ENCODE results near the gene SLC7A4.
"Not testable (repeated sequence)": the region's sequence is repeated elsewhere in the genome, so short reads cannot be mapped to it uniquely, and the experiment has no call there.

SLC7A4 gene

GRCh38 chr22:21039158-21039557 lies 6.8 kb upstream of the SLC7A4 start:
- DNase-seq = not testable (repeated sequence)

DNA sequence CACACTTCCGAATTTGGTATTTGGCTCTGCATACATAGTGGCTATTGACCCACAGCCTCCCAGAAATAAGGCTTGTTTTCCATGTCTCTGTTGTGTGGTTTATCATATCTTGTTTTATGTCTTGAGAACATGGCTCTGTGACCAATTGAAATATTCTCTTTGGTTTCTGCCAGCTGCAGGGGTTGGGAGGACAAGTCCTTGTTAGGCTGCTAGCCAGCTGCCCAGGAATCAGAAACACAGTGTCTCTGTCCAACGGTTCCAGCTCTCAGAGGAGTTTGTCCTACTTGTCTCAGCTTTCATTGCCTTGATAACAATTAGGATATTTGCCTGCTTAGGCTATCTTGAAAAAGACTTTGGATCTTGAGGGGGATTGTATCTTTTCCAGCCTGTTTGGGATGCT lies 6.0 kb upstream of the SLC7A4 start:
- DNase-seq = no peak

- no peak for DNase-seq
These were observed 2.6 kb upstream of the SLC7A4 start for GRCh38 chr22:21034989-21035388.

- no peak for DNase-seq
These were observed 1.5 kb upstream of the SLC7A4 start for GRCh38 chr22:21033895-21034294.

GRCh38 chr22:21032868-21033688 lies 717 bp upstream of the SLC7A4 start:
- DNase-seq = no peak

GRCh38 chr22:21031545-21032036 lies 770 bp downstream of the SLC7A4 start:
- no peak for DNase-seq

- no peak for DNase-seq
These were observed 1.5 kb downstream of the SLC7A4 start for GRCh38 chr22:21030621-21031544.

GRCh38 chr22:21030032-21030431 lies 2.3 kb downstream of the SLC7A4 start:
- no peak for DNase-seq

DNA sequence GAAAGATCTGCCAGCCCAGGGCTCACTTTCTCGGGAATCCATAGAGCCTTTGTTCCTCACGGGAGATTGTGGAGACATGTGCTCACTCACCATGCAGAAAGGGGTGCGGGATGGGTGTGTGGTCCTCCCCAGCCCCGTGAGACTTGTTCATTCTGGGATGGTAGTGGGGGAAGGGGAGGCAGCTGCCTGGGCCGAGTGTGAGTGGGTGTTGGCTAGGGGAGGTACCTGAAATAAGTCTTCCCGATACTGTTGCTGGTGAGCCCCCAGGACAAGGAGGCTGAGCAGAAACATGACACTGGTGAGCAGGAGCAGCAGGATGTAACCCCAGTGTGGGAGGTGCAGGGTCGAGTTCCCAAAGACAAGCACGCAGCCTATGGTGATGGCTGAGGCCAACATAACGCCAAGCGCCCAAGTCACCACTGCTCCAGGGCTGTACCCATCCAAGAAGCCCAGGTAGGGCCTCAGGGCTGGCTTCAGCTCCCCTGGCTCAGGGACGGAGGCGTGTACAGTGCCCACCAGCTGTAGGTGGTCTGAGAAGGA lies 2.8 kb downstream of the SLC7A4 start:
- no peak for DNase-seq

- DNase-seq = no peak
These were observed 3.8 kb downstream of the SLC7A4 start for GRCh38 chr22:21028277-21029251.

GRCh38 chr22:21026783-21027692 lies 5.3 kb downstream of the SLC7A4 start:
- DNase-seq = peak; percentile 71

GRCh38 chr22:21025763-21026755 lies 6.3 kb downstream of the SLC7A4 start:
- DNase-seq = no peak

DNA sequence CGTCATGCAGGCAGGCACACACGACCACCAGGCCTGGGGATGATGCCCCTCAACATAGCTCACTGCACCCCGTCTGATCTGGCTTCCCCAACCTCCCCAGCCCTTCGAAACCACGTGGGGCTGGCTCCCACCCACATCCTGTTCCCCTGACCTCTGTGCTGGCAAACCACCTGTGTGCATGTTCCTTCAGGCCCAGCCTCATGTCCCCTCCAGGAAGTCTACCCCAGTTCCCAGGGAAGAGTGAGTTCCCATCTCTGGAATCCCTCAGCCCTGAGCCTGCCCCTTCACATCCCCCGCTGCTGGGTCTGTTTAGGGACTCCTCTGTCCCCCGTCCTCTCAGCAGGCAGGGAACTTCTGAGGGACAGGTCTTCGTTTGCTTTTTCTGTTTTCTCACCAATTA lies 7.1 kb downstream of the SLC7A4 start:
- no peak for DNase-seq

- DNase-seq = no peak
These were observed 9.3 kb downstream of the SLC7A4 start for GRCh38 chr22:21022955-21023614.

- no peak for DNase-seq
These were observed 9.9 kb downstream of the SLC7A4 start for GRCh38 chr22:21022507-21022906.

GRCh38 chr22:21020802-21021429 lies 11.4 kb downstream of the SLC7A4 start:
- DNase-seq = no peak

GRCh38 chr22:21018314-21018713 lies 14.0 kb downstream of the SLC7A4 start:
- no peak for DNase-seq

DNA sequence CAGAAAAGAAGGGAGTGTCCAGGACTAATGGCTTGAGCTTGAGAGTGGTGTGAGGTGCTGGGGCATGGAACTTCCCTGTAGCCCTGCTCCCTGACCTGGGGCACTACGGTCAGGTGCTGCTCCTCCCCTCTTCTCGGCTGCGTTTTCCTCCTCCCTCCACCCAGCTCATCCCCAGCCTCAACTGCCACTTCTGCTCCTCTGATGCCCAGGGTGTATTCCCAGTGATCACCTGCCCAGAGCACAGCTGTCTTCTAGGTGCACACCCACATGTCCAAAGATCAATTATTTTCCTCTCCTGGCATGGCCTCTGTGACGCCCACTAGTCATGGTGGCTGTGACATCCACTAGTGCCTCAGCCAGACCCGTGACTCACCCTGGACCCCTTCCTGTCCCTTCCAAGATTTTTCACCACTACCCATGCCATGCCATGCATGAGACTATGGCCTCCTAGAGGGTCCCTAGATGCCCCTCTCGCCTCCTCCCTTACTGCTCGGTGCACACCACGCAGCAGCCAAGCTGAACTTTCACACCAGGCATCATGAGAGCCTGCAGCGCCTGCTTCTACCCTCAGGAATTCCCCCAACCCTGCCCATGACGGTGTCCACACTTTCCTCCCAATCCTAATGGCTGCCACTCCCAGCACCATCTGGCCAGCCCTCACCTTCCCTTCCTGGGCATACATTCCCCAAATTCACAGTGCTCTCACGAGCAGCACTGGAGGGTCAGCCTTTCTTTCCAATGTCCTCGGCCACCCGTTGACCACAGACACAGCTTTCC lies 15.5 kb downstream of the SLC7A4 start:
- DNase-seq = no peak

Measured in femur (tissue), 1 donor.